SK-N-SH treated with all-trans-retinoic acid at 6 μM for 48 hours (cell line): ENCODE results near the gene AKAP7.
"Not testable (repeated sequence)": the region's sequence is repeated elsewhere in the genome, so short reads cannot be mapped to it uniquely, and the experiment has no call there.

Source experiments
- ATAC-seq: fragments of 200-7000 bp; cut with Tn5 transposase; 3 replicates; pipeline ENCODE4 v1.9.1; 2020; ENCODE audit warnings: mild to moderate bottlenecking, moderate library complexity
- BACH2 ChIP-seq: fragments of 250-450 bp; sonication (Bioruptor Pico); IDR thresholded peaks from 2 replicates; pipeline ENCODE4 v1.9.0; 2021; ENCODE audit warnings: mild to moderate bottlenecking, borderline replicate concordance
- CSDC2 ChIP-seq: fragments of 250-450 bp; sonication (Bioruptor Pico); IDR thresholded peaks from 2 replicates; pipeline ENCODE4 v1.5.0; 2020; ENCODE audit warnings: mild to moderate bottlenecking, moderate library complexity
- CSRNP3 ChIP-seq: fragments of 250-450 bp; sonication (Bioruptor Pico); IDR thresholded peaks from 2 replicates; pipeline ENCODE4 v1.5.1; 2021; ENCODE audit warnings: mild to moderate bottlenecking, moderate library complexity
- ESRRG ChIP-seq: fragments of 250-450 bp; sonication (Bioruptor Pico); IDR thresholded peaks from 2 replicates; pipeline ENCODE4 v1.6.1; 2021; ENCODE audit warnings: mild to moderate bottlenecking
- GLIS3 ChIP-seq: fragments of 250-450 bp; sonication (Bioruptor Pico); IDR thresholded peaks from 2 replicates; pipeline ENCODE4 v1.5.0; 2020; ENCODE audit warnings: mild to moderate bottlenecking, moderate library complexity
- PATZ1 ChIP-seq: fragments of 250-450 bp; sonication (Bioruptor Pico); IDR thresholded peaks from 2 replicates; pipeline ENCODE4 v1.8.0; 2020; ENCODE audit warnings: mild to moderate bottlenecking, moderate library complexity, borderline replicate concordance
- POU6F1 ChIP-seq: fragments of 250-450 bp; sonication (Bioruptor Pico); IDR thresholded peaks from 2 replicates; pipeline ENCODE4 v1.8.0; 2021; ENCODE audit warnings: low read depth, mild to moderate bottlenecking, moderate library complexity, borderline replicate concordance
- TCF4 ChIP-seq: fragments of 250-450 bp; sonication (Bioruptor Pico); IDR thresholded peaks from 2 replicates; pipeline ENCODE4 v1.8.0; 2021; ENCODE audit warnings: mild to moderate bottlenecking, moderate library complexity, borderline replicate concordance
- TOX ChIP-seq: fragments of 250-450 bp; sonication (Bioruptor Pico); IDR thresholded peaks from 2 replicates; pipeline ENCODE4 v1.8.0; 2021; ENCODE audit warnings: mild to moderate bottlenecking, moderate library complexity, borderline replicate concordance
- ZFP3 ChIP-seq: fragments of 250-450 bp; sonication (Bioruptor Pico); IDR thresholded peaks from 2 replicates; pipeline ENCODE4 v1.5.0; 2020; ENCODE audit warnings: mild to moderate bottlenecking, moderate library complexity
- ZFP30 ChIP-seq: fragments of 450-650 bp; formaldehyde crosslinking; IDR thresholded peaks from 2 replicates; pipeline ENCODE4 v1.5.0; 2022; ENCODE audit warnings: mild to moderate bottlenecking, moderate library complexity
- ZNF565 ChIP-seq: fragments of 450-650 bp; formaldehyde crosslinking; conservative IDR thresholded peaks from 2 replicates; pipeline ENCODE4 v1.5.0; 2020; ENCODE audit warnings: low read depth, mild to moderate bottlenecking, moderate library complexity
- ZNF70 ChIP-seq: fragments of 450-650 bp; formaldehyde crosslinking; IDR thresholded peaks from 2 replicates; pipeline ENCODE4 v1.5.0; 2020; ENCODE audit warnings: mild to moderate bottlenecking, moderate library complexity
- ZNF8 ChIP-seq: fragments of 450-650 bp; formaldehyde crosslinking; IDR thresholded peaks from 2 replicates; pipeline ENCODE4 v1.5.0; 2020; ENCODE audit warnings: mild to moderate bottlenecking, moderate library complexity
- TF ChIP-seq, protein P1 (sequence below): fragments of 250-450 bp; sonication (Bioruptor Pico); IDR thresholded peaks from 2 replicates; pipeline ENCODE4 v1.5.1; 2020; ENCODE audit warnings: low read depth, mild to moderate bottlenecking, moderate library complexity
- TF ChIP-seq, protein P2 (sequence below): fragments of 250-450 bp; sonication (Bioruptor Pico); IDR thresholded peaks from 2 replicates; pipeline ENCODE4 v1.5.0; 2020; ENCODE audit warnings: mild to moderate bottlenecking, moderate library complexity

The AKAP7 gene

DNA sequence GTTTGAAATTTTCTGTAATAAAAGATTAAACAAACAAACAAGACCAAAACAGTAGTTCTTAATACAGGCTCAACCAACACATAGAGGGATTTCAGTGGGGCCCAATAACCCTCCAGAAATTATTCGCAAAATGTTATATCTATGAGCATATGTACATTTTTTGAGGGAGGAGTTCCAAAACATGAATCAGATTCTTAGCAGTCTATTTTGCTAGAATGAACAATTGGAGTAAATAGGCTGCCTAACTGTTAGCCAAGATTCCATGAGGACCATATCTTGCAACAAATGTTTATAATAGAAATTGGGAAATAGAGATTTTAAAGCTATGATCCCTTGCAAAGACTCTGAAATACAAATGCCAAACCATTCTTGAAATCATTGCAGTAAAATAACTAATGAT lies 186.3 kb downstream of the AKAP7 start:
- TF ChIP-seq ZNF70 (CRISPR knock-in tag): no peak
- no peak for TF ChIP-seq TOX (CRISPR knock-in tag)
- no peak for TF ChIP-seq PATZ1 (CRISPR knock-in tag)
- no peak for TF ChIP-seq ZFP3
- no peak for TF ChIP-seq POU6F1 (CRISPR knock-in tag)
- TF ChIP-seq ZFP30 (CRISPR knock-in tag): no peak
- TF ChIP-seq BACH2 (CRISPR knock-in tag): no peak
- TF ChIP-seq ZNF8 (CRISPR knock-in tag): no peak
- TF ChIP-seq GLIS3 (CRISPR knock-in tag): no peak
- TF ChIP-seq ZNF565 (CRISPR knock-in tag): no peak
- TF ChIP-seq, protein P1, sequence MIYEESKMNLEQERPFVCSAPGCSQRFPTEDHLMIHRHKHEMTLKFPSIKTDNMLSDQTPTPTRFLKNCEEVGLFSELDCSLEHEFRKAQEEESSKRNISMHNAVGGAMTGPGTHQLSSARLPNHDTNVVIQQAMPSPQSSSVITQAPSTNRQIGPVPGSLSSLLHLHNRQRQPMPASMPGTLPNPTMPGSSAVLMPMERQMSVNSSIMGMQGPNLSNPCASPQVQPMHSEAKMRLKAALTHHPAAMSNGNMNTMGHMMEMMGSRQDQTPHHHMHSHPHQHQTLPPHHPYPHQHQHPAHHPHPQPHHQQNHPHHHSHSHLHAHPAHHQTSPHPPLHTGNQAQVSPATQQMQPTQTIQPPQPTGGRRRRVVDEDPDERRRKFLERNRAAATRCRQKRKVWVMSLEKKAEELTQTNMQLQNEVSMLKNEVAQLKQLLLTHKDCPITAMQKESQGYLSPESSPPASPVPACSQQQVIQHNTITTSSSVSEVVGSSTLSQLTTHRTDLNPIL (CRISPR knock-in tag): no peak
- TF ChIP-seq ESRRG: no peak
- no peak for TF ChIP-seq CSRNP3 (CRISPR knock-in tag)
- no peak for ATAC-seq

DNA sequence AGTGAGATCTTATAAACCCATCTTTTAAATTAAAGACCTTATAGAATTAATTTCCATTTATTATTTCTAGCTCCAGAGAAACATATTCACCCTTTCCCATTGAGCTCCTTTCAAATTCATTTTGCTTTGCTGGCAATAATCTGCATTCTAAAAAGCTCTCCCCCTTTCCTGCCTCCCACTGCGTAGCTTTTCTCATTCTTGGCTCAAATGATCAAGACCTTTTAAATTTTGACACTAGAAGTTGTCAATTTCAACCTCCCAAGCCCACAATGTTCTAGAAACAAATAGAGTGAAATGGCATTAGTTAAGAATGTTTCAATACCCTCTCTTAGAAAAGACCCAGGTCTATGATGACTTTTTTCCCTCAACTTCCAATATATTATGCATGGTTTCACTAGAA lies 186.9 kb downstream of the AKAP7 start:
- no peak for TF ChIP-seq ZFP30 (CRISPR knock-in tag)
- TF ChIP-seq TOX (CRISPR knock-in tag): no peak
- no peak for TF ChIP-seq ZNF8 (CRISPR knock-in tag)
- TF ChIP-seq POU6F1 (CRISPR knock-in tag): no peak
- no peak for TF ChIP-seq ZNF565 (CRISPR knock-in tag)
- TF ChIP-seq, protein P2, sequence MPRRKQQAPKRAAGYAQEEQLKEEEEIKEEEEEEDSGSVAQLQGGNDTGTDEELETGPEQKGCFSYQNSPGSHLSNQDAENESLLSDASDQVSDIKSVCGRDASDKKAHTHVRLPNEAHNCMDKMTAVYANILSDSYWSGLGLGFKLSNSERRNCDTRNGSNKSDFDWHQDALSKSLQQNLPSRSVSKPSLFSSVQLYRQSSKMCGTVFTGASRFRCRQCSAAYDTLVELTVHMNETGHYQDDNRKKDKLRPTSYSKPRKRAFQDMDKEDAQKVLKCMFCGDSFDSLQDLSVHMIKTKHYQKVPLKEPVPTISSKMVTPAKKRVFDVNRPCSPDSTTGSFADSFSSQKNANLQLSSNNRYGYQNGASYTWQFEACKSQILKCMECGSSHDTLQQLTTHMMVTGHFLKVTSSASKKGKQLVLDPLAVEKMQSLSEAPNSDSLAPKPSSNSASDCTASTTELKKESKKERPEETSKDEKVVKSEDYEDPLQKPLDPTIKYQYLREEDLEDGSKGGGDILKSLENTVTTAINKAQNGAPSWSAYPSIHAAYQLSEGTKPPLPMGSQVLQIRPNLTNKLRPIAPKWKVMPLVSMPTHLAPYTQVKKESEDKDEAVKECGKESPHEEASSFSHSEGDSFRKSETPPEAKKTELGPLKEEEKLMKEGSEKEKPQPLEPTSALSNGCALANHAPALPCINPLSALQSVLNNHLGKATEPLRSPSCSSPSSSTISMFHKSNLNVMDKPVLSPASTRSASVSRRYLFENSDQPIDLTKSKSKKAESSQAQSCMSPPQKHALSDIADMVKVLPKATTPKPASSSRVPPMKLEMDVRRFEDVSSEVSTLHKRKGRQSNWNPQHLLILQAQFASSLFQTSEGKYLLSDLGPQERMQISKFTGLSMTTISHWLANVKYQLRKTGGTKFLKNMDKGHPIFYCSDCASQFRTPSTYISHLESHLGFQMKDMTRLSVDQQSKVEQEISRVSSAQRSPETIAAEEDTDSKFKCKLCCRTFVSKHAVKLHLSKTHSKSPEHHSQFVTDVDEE (CRISPR knock-in tag): no peak
- TF ChIP-seq CSDC2 (CRISPR knock-in tag): no peak
- TF ChIP-seq TCF4 (CRISPR knock-in tag): no peak
- ATAC-seq: no peak

GRCh38 chr6:131325669-131326068 lies 190.4 kb downstream of the AKAP7 start:
- ATAC-seq: not testable (repeated sequence)

GRCh38 chr6:131328727-131329126 lies 193.5 kb downstream of the AKAP7 start:
- ATAC-seq: not testable (repeated sequence)
